GM04503 (cell line): ENCODE measurements around the gene FBXO41.
A peak's percentile ranks its signal among the peaks of the same experiment; 100 is the strongest.

Source experiments
- DNase-seq: peaks from one replicate; pipeline ENCODE4 v3.0.0-alpha.2; 2012; ENCODE audit warnings: low read depth

The FBXO41 gene

DNA sequence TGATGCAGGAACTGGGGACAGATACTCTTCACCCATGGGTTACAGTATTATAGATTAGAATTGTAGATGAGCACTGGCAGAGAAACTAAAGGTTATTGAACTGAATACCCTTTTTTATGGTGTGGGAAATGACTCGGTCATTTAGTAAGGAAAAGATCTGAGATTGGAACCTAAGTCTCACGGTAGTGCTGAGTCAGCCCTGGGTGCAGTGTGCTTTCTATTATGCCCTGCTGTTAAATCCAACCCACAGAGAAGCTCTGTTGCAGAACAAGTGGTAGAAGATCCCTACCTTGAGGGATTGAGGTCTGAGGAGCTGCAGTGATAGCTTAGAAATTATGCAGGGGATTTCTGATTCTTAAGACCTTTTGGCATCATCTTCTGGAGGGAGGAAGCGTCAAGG lies 37.4 kb downstream of the FBXO41 start:
- DNase-seq: no peak

DNA sequence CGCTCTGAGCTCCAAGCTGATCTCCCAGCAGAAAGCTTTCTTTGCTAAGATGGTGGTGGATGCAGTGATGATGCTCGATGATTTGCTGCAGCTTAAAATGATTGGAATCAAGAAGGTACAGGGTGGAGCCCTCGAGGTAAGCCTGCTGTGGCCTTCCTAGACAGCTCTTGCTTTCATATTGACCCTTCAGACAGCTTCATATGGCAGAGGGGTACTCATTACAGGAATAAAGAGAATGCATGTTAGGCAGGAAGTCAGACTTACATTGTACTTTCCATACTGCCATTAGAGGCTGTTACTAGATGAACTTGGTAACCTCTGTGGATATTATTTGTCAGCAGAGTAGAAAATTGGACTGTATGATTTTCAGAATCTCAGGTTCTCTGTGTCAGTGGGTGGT lies 39.7 kb downstream of the FBXO41 start:
- no peak for DNase-seq

DNA sequence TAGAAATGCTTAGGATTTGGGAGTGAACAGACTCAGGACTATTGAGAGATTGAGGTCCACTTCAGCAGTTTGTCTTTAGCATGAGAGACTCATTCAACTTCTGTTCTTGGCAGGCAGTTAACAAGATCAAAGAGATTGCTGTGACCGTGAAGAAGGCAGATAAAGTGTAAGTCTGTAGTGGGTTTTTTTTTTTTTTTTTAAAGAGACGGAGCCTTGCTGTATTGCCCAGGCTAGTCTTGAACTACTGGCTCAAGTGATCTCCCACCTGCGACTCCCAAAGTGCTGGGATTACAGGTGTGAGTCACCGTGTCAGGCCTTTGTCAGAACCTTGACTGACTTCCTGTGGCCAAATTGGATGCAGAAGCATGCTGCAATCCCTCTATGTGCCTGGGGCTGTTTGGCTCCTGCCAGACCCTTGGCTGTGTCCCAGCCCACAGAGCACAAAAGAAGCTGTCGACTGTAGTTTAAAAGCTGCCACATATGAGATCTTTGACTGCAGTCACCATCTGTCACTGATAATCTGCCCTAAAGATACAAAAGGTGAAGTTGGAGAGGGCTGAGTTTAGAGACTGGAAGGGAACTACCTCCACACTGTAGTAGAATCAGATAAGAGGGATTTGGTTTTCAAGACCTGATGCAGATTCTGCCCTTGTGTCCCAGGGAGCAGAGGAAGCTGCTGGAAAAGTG lies 40.3 kb downstream of the FBXO41 start:
- DNase-seq: peak; percentile 49

DNA sequence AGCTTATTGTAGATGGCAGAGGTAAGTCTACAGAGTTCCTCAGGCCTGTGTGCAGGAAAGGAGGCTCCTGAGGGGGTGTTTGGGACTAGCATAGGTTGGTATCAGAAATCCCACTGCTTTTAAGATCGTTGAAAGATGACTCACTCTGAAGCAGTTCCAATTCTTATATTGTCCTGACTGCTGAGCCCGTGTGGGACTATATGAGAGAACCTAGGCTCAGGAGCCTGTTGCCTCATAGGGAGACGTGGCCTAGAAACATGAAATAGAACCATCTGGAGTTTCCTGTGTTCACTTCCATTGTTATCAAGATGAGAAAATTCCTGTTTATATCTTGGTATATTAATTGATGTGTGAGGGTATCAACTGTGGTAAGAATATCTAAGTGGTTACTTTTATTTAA lies 44.5 kb downstream of the FBXO41 start:
- DNase-seq: no peak

DNA sequence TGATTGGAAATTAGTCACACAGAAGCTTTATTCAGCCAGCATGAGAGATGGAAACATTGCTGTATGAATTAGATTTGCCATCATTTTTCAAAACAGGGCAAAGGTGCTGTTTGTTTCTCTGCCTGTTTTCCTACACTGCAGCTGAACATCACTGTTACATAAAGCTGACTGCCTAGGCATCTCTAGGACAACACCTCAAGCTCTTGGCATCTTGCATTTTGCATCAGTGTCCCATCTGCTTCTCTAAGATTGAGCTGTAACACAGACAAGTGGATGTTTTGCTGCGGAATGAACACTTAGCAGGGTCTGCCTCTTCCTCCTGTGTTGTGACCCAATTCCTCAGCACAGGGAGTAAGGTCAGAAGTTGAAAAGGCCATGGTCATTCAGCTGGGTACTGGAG lies 45.3 kb downstream of the FBXO41 start:
- DNase-seq: no peak

DNA sequence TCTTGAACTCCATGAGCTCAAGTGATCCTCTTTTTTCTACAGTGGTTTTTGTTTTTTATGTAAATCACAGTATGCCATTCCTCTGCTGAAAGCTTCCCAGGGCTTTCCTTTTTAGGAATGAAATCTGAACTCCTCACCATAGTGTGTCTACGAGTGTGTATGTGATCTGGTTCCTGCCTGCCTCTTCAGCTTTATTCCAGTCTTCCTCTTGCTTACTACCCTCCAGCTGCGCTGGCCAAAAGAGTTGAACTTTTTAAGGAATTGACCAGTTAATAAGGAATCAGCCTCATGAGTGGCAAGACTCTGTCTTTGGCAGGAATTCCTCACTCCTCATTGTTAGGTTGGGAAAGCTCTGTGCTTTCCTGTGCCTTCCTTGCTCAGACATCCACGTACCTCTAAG lies 46.1 kb downstream of the FBXO41 start:
- no peak for DNase-seq

DNA sequence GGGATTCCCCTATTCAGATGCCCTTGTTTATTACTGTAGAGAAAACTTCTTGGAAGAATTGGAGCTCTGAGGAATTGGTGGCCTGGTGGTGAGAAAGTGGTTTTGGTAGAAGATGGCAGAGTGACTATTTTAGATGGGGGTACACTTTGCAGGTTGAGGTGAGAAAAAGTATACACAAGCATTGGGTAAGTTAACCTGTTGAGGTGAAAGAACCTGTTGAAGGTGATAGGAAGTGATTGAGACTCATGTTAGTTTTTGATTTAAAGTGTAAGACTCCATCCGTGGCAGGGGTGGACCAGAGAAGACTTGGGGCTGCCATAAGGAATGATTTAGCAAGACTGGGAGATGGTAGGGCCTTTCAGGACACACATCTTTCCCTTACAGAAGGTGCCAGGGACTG lies 47.1 kb downstream of the FBXO41 start:
- DNase-seq: no peak

DNA sequence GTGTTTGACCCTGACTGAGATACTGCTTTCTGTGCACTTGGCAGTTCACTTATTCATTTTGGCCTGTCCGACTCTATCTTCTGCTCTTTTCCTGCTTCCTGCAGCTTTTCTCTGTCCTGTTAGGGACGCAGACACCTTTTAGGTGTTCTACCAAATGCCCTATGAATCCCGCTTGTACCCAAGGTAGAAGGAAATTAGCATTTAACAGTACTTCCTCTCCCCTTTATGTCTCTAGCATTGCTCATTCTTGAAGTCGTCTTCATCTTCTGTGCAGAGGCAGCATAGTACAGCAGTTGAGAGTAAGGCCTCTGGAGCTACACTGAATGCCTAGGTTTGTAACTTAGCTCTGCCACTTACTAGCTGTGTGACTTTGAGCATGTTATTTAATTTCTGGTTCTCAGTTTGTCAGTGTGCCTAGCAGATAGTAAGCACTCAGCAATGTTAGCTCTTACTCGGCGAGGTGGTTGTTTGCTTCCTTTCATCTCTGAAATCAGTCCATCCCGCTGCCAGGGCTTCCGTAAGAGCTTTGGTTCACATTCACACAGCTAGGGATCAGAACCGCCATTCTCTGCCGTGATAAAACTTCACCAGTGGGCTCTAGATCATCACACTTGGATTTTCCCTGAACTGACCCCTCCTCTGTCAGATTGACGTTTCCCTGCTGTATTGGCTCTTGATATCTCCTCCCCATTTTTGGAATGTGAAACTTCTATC lies 48.8 kb downstream of the FBXO41 start:
- no peak for DNase-seq

DNA sequence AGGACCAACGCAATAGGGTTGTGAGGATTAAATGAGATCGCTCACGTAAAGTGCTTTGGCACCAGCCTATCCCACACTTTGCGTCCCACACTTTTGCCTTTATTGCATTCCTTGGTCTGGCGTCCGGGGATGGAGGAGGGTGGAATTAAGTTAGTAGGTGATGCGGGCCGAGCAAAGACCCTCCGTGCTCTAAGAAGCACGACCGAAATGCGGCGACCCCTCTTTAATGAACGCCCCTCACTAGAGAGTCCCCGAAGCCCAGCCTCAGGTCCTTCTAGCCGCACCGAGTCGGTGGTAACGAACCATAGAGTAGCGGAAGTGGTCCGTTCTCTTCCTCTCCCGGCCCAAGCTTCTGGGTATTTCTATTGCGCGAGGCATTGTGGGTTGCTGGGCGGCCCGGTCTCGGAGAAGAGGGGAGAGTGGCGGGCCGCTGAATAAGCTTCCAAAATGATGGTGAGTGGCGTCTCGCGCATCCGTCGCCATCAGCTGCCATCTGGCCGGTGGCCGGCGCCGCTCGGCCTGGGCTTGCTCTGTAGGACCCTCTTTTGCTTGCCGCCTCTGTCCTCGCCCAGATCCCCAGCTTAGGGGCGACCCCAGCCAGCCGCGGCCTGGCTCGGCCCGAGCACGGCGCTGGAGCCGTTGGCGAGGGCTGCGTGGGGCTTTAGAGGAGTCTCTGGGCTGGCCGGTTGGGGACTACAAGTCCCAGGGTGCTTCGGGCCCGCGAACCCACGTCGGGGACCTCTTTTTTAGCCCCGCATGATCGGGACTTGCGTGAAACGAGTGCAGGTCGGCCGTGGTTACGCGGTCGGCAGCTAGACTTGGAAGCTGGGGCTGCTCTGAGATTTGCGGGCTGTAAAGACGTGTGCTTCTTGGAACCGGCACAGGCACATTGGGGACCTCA lies 50.1 kb downstream of the FBXO41 start, which contains the start of gene CCT7:
TSS of gene CCT7 (plus strand) at position 377 of the 901 bp plus-strand sequence. CDS start at position 448, 71 bp downstream.
- DNase-seq: peak; percentile 61

DNA sequence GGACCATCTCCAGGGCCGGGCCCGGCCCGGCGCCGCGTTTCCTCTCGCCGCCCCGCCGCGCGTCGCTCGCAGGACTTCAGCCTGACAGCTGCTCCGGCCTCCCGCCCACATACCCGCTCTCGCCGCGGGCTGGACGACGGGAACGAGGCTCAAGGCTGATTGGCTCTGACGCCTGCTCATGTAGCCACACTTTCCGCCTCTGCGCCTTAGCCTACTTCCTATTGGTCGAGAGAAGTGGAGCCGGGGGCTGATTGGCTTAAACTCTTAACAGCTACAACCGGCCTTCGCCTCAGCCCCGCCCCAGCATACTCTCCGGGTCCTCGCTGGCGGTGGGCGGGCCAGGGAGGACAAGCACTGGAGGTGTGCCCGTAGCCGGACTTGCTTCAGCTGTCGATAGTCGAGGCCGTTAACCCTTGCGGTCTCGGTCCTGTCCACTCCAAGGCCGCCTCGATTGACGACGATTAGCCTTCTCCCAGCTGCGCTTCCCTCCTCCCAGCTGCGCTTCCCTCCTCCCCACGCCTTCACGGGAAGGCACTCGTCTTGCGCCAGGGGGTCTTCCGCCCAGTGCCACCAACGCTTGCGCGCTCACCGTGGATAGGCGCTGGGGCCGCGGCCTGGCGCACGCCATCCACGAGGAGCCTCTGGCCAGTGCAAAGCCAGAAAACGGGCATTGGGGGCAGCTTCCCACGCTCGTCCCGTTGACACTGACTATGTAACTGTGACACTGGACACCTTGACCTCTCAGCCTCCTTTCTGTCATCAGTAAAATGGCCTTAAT lies 50.9 kb downstream of the FBXO41 start, which contains the start of gene PRADC1:
TSS of gene PRADC1 (minus strand) at position 86 of the 778 bp plus-strand sequence. CDS start at position 7, 79 bp downstream.
- peak; percentile 99 for DNase-seq

DNA sequence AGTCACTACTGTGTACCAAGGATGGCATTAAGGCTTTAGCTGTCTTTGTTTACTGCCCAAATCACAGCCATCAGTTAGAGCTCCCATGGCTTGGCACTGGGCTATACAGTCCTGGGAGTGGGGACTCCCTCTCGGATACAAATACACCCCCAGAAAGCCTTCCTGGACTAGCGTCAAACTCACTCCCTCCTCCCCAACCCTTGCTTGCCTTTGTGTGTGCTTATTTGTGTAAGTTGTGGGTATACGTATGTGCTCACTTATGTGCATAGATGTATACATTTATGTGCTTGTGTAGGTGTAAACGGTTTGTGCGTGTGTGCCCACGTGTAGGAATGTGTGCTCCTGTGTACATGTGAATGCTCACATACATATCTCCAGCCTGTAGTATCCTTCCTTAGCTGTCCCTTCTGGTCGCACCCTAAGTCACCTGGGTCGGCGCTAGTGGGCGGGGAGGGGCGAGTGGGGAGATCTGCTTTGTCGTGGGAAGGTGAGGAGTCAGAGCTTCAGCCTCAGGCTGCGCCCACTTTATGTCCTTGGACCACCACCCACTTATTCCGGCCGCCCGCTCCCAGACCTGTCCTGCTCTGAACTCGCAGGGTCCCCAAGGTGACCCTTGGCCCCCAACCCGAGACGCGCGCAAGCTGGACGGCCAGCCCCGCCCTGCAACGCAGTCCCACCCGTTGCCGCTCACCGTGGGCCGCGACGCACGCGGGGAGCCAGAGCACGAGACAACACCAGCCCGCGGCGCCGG lies 51.7 kb downstream of the FBXO41 start:
- DNase-seq: no peak

DNA sequence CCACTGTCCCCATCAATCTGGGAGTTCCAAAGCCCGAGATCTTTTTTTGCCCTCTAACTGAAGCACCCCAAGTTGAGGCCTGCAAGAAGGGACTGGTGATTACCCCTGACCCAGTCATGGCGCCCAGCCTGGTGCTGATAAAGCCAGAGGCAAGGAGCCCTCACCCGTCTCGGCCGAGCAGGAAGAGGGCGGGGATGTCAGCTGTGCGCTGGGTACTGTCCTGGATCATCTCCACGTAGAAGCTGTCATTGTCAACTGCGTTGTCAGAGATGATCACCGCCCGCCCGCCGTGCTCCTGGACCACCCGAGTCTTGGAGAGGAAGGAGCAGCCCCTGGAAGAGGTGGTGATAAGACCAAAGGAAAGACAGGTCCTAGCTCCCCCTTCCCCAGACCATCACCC lies 55.6 kb downstream of the FBXO41 start:
- DNase-seq: no peak

DNA sequence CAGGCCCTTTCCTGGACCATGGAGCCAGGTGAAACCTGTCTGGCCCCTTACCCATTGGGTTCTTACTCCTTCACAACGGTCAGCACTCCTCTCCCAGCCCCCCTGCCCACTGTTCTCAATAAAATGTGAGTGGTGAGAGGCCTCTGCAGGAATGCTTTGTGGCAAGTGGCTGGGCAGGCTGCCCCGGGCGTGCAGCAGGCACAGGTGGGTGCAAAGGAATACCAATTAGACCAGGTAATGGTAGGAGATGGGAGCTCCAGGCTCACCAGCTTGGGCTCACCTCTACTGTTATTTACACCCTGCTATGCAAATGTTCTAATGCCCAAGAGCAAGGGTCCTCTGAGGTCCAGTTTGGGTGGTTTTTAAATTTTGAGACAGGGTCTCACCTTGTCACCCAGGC lies 57.2 kb downstream of the FBXO41 start:
- DNase-seq: no peak

DNA sequence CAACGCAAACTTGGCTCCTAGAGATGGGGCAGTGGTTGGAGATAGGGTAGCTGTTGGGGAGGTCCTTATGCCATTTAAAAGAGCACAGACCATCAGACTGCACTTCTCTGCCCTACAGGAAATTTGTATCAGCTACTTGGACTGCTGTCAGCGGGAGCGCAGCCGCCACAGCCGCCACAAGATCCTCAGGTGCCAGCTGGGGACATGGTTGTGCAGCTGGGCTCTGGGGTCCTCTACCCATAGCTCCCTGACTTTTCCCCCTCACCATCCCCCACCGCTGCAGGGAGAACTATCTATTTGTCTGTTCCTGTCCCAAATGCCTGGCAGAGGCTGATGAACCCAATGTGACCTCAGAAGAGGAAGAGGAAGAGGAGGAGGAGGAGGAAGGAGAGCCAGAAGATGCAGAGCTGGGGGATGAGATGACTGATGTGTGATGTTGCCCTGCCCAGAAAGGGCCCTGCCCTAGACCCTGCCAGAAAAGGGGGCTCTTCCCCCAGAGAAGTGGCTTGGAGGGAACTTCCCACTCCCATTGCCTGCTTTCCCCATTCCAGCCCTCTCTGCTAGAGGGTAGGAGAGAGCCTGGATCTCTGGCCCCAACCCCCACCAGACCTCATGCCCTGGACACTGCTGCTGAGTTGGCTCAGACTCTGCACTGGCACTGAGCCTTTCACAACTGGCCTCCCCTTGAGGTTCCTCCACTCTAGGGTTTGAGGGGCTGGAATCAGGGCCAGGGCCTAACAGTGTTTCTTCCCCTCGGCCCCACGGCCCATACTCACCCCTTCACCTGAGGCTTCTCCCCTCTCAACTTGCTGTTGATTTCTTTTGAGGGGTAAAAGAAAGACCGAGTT lies 58.5 kb downstream of the FBXO41 start:
- DNase-seq: no peak

DNA sequence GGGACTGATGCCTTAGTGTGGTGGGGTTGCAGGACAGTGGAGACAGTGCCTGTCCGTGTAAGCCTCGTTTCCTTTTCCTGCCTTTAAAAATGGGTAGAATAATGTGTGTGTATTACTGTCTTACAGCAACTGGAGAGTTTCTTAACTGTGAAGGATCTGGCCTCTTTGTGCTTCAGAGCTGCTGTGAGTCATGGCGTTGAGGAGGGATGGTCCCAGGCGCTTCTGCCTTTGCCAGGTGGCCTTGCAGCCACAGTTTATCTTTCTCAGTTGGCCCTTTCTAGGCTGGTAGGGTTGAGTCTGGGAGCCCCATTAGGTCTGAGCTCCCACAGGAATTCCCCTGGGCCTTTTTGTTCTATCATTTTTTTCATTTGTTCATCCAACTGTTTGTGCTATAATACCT lies 60.5 kb downstream of the FBXO41 start:
- DNase-seq: no peak

DNA sequence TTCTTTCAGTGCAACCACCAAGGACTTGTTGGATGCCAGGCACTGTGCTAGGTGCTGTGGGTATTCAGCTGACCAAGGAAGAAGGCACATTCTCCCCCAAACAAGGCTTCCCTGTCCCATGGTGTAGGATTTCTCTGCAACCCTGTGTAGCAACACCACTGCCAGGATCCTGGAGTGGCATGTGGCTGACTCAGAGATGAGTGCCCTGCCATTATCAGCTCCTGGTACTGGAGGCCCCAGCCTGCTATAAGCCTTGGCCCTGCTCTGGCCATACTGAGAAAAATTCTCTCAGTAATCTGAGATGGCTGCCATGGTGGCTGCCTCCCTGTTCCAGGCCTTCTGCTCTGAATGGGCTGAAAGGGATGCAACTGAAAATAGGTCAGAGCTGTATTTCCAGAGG lies 66.0 kb downstream of the FBXO41 start:
- DNase-seq: no peak

DNA sequence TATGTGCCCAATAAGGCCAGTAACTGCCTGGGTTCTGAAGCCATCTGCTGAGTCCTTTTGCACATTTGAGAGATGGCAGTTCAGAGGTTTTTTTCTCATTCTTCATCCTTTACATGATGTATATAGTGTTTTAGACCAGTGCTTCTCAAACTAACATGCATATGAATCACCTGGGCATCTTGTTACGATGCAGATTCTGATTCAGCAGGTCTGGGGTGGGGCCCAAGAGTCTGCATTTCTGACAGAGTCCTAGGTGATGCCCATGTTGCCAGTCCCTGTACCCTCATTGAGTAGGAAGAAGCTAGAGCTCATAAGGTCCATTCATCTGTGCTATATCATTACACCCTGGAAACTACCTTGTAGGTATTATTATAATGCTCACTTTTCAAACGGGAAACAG lies 66.5 kb downstream of the FBXO41 start:
- no peak for DNase-seq

DNA sequence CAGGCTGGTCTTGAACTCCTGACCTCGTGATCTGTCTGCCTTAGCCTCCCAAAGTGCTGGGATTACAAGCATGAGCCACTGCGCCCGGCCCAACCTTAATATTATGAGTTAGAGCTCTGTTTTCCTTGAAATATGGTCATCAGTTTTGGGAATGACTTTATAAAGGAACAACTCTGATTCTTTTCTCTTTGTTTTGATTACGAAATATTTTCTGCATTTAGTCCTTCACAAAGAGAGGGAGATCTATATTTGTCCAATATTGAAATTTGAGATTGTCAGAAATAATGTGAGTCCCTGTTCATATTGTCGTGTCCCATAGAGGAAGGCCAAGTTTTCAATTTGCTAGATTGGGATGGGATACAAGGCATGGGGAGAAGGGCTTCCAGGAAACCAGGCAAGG lies 67.1 kb downstream of the FBXO41 start:
- no peak for DNase-seq

DNA sequence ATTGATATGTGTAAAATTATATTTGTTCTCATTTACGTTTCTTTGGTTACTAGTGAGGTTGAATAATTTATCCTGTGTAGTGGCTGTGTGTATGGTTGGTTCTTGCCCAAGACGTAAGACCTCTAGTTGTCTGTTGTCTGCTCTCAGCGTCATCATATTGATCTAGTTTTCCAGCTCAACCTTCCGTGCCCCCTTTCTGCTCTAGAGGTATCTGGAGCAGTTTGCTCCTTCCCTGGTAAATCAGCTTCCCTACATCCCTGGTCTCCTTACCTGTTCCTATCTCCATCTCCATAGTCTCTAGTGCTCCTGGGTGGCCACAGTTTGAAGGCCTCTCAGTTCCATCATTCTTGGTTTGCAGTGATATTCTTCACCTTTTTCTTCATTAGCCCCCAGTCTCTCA lies 69.0 kb downstream of the FBXO41 start:
- no peak for DNase-seq
